Neural cell (in vitro differentiated cells): ENCODE results near the gene URB1.

Source experiments
- CTCF ChIP-seq: fragments of 450-650 bp; IDR thresholded peaks from 2 replicates; pipeline ENCODE4 v1.5.1; 2014; ENCODE audit warnings: antibody characterized with exemption, mild to moderate bottlenecking, moderate library complexity; ENCODE audit not compliant: poor library complexity, severe bottlenecking
- EP300 ChIP-seq: fragments of 450-650 bp; conservative IDR thresholded peaks from 2 replicates; pipeline ENCODE4 v1.6.1; 2014; ENCODE audit warnings: antibody characterized with exemption, mild to moderate bottlenecking, moderate library complexity; ENCODE audit not compliant: poor library complexity, severe bottlenecking
- EZH2 ChIP-seq: fragments of 200-600, 300-800 bp; shearing (Covaris generic), sonication (generic); IDR thresholded peaks from 2 replicates; pipeline ENCODE4 v1.6.1; 2014; ENCODE audit warnings: antibody characterized with exemption, low read length, borderline replicate concordance, mild to moderate bottlenecking; ENCODE audit not compliant: insufficient read depth, poor library complexity, severe bottlenecking
- REST ChIP-seq: IDR thresholded peaks from 2 replicates; pipeline ENCODE4 v1.6.1; 2012; ENCODE audit warnings: borderline replicate concordance

GRCh38 chr21:32312326-32312725, 80.5 kb downstream of the URB1 start:
- no peak for TF ChIP-seq CTCF
- TF ChIP-seq REST = no peak
- no peak for TF ChIP-seq EZH2
- TF ChIP-seq EP300 = no peak
